Fibroblast of the aortic adventitia (primary cell): ENCODE measurements around the gene CSAD. TPM values are rescaled to one million over a fixed set of nuclear protein-coding genes. Genes with fewer than 3 reads are reported as not detected.
A peak's percentile ranks its signal among the peaks of the same experiment; 100 is the strongest.

Source experiments
- DNase-seq: peaks from one replicate; pipeline ENCODE4 v3.0.0-alpha.2; 2010; ENCODE audit warnings: low read depth
- H3K4me3 ChIP-seq: 2 replicates; pipeline ENCODE4 v1.5.1; 2011; ENCODE audit warnings: low read depth, mild to moderate bottlenecking, control low read depth, low read length, moderate library complexity
- CTCF ChIP-seq: IDR thresholded peaks from 2 replicates; pipeline ENCODE4 v1.5.1; 2011; ENCODE audit warnings: mild to moderate bottlenecking, low read length, control low read depth, inconsistent platforms; ENCODE audit not compliant: insufficient read depth
- total RNA-seq: library from RNA; depleted of rRNA; stranded (reverse); fragments of >200 nt; gene quantifications from 2 replicates; pipeline ENCODE4 v1.2.3, GENCODE V29; 2012; ENCODE audit warnings: low replicate concordance

CSAD gene
- total RNA-seq, 1 donor, result 8.7 TPM

GRCh38 chr12:53225635-53226424 is 45.1 kb upstream of the CSAD start:
- no peak for TF ChIP-seq CTCF
- DNase-seq, result no peak
- no peak overlapping the region for H3K4me3 ChIP-seq

GRCh38 chr12:53224897-53225634 is 44.3 kb upstream of the CSAD start:
- peak; percentile 55 for DNase-seq
- H3K4me3 ChIP-seq, result no peak overlapping the region
- TF ChIP-seq CTCF, result no peak

- TF ChIP-seq CTCF, result peak; percentile 27
- no peak for DNase-seq
- no peak overlapping the region for H3K4me3 ChIP-seq
Observed at GRCh38 chr12:53224061-53224896, 43.6 kb upstream of the CSAD start.

GRCh38 chr12:53223389-53224060 is 42.8 kb upstream of the CSAD start:
- peak; percentile 61 for DNase-seq
- no peak overlapping the region for H3K4me3 ChIP-seq
- TF ChIP-seq CTCF, result no peak

GRCh38 chr12:53222806-53223261 is 42.1 kb upstream of the CSAD start:
- no peak for TF ChIP-seq CTCF
- no peak overlapping the region for H3K4me3 ChIP-seq
- no peak for DNase-seq

GRCh38 chr12:53222170-53222721 is 41.5 kb upstream of the CSAD start:
- DNase-seq, result no peak
- peak overlapping the region; percentile 52 for H3K4me3 ChIP-seq
- TF ChIP-seq CTCF, result no peak
